Neural cell (in vitro differentiated cells): ENCODE measurements around the gene SYT17. TPM values are rescaled to one million over a fixed set of nuclear protein-coding genes. Genes with fewer than 3 reads are reported as not detected.

Experiments used
- H2AFZ ChIP-seq: fragments of 200-600, 300-800 bp; sonication (generic), shearing (Covaris generic); 2 replicates; pipeline ENCODE4 v1.6.0; 2014; ENCODE audit warnings: low read depth, mild to moderate bottlenecking, antibody characterized with exemption, low read length, moderate library complexity
- H3F3A ChIP-seq: fragments of 200-600 bp; shearing (Covaris generic); 2 replicates; pipeline ENCODE4 v1.6.1; 2016; ENCODE audit warnings: mild to moderate bottlenecking, moderate library complexity, mixed read lengths, antibody characterized with exemption, low read length; ENCODE audit not compliant: insufficient read depth, poor library complexity, severe bottlenecking
- H3K27ac ChIP-seq: fragments of 200-600, 300-800 bp; sonication (generic), shearing (Covaris generic); 2 replicates; pipeline ENCODE4 v1.5.1; 2014; ENCODE audit warnings: mild to moderate bottlenecking, low read length, moderate library complexity
- H3K27me3 ChIP-seq: fragments of 300-800, 200-600 bp; sonication (generic), shearing (Covaris generic); 2 replicates; pipeline ENCODE4 v1.6.0; 2014; ENCODE audit warnings: mild to moderate bottlenecking, low read depth, low read length, moderate library complexity; ENCODE audit not compliant: insufficient read depth
- H3K36me3 ChIP-seq: fragments of 300-800, 200-600 bp; sonication (generic), shearing (Covaris generic); 2 replicates; pipeline ENCODE4 v1.5.1; 2014; ENCODE audit warnings: mild to moderate bottlenecking, antibody characterized with exemption, low read length, moderate library complexity; ENCODE audit not compliant: insufficient read depth
- H3K4me2 ChIP-seq: fragments of 300-800, 200-600 bp; sonication (generic), shearing (Covaris generic); 2 replicates; pipeline ENCODE4 v1.6.0; 2014; ENCODE audit warnings: mild to moderate bottlenecking, low read length
- H3K4me3 ChIP-seq: fragments of 300-800, 200-600 bp; sonication (generic), shearing (Covaris generic); 2 replicates; pipeline ENCODE4 v1.5.1; 2014; ENCODE audit warnings: mild to moderate bottlenecking, low read length, moderate library complexity
- H3K79me2 ChIP-seq: fragments of 200-600 bp; shearing (Covaris generic); replicated peaks from 2 replicates; pipeline ENCODE4 v1.6.0; 2014; ENCODE audit warnings: mild to moderate bottlenecking, low read length, moderate library complexity; ENCODE audit not compliant: insufficient read depth
- H3K9ac ChIP-seq: fragments of 300-800, 200-600 bp; sonication (generic), shearing (Covaris generic); 2 replicates; pipeline ENCODE4 v1.6.1; 2016; ENCODE audit warnings: mild to moderate bottlenecking, low read length, mixed read lengths
- H3K9me2 ChIP-seq: fragments of 200-600 bp; shearing (Covaris generic); 2 replicates; pipeline ENCODE4 v1.6.1; 2016; ENCODE audit warnings: mild to moderate bottlenecking, low read length, mixed read lengths; ENCODE audit not compliant: insufficient read depth
- H3K9me3 ChIP-seq: fragments of 200-600, 300-800 bp; sonication (generic), shearing (Covaris generic); 2 replicates; pipeline ENCODE4 v1.6.1; 2016; ENCODE audit warnings: mild to moderate bottlenecking, mixed run types, low read length, moderate library complexity, mixed read lengths
- H4K20me1 ChIP-seq: fragments of 200-600 bp; shearing (Covaris generic); 2 replicates; pipeline ENCODE4 v1.6.1; 2016; ENCODE audit warnings: mild to moderate bottlenecking, mixed run types; ENCODE audit not compliant: insufficient read depth
- CTCF ChIP-seq: fragments of 450-650 bp; IDR thresholded peaks from 2 replicates; pipeline ENCODE4 v1.5.1; 2014; ENCODE audit warnings: antibody characterized with exemption, mild to moderate bottlenecking, moderate library complexity; ENCODE audit not compliant: poor library complexity, severe bottlenecking
- EP300 ChIP-seq: fragments of 450-650 bp; conservative IDR thresholded peaks from 2 replicates; pipeline ENCODE4 v1.6.1; 2014; ENCODE audit warnings: antibody characterized with exemption, mild to moderate bottlenecking, moderate library complexity; ENCODE audit not compliant: poor library complexity, severe bottlenecking
- REST ChIP-seq: IDR thresholded peaks from 2 replicates; pipeline ENCODE4 v1.6.1; 2012; ENCODE audit warnings: borderline replicate concordance
- SMC3 ChIP-seq: fragments of 450-650 bp; conservative IDR thresholded peaks from 2 replicates; pipeline ENCODE4 v1.6.1; 2014; ENCODE audit warnings: antibody characterized with exemption, mild to moderate bottlenecking, moderate library complexity; ENCODE audit not compliant: poor library complexity
- TAF1 ChIP-seq: IDR thresholded peaks from 2 replicates; pipeline ENCODE4 v1.6.1; 2012; ENCODE audit warnings: low read depth
- polyA plus RNA-seq: library from polyadenylated mRNA; depleted of rRNA; stranded (reverse); fragments of >200 nt; gene quantifications from 2 replicates; pipeline ENCODE4 v1.2.3, GENCODE V29; 2014

The SYT17 gene
- polyA plus RNA-seq, 1 donor from 2014 or later: 3.0 TPM

GRCh38 chr16:19196871-19197270 is 28.8 kb downstream of the SYT17 start:
- no peaks in the 10 kb centered on the region for H3K9me2 ChIP-seq

GRCh38 chr16:19203374-19203966 is 35.4 kb downstream of the SYT17 start:
- no peak overlapping the region for H3K4me2 ChIP-seq
- no peaks in the 10 kb centered on the region for H3K36me3 ChIP-seq
- TF ChIP-seq EP300: no peak
- no peak for TF ChIP-seq REST
- TF ChIP-seq SMC3: no peak
- no peak for TF ChIP-seq CTCF
- no peak for TF ChIP-seq TAF1
- H3F3A ChIP-seq: no peaks in the 10 kb centered on the region
- no peak overlapping the region for H3K27ac ChIP-seq
- peaks cover 4% of the 10 kb centered on the region for H3K9me3 ChIP-seq
- no peaks in the 10 kb centered on the region for H3K79me2 ChIP-seq
- H4K20me1 ChIP-seq: no peaks in the 10 kb centered on the region
- H3K9me2 ChIP-seq: no peaks in the 10 kb centered on the region
- H3K9ac ChIP-seq: no peak overlapping the region
- H2AFZ ChIP-seq: no peak overlapping the region
- H3K27me3 ChIP-seq: no peaks in the 10 kb centered on the region
- H3K4me3 ChIP-seq: no peak overlapping the region

More at GRCh38 chr16:19196871-19197270, 28.8 kb downstream of the SYT17 start:
- no peak for TF ChIP-seq REST
- peaks cover 2% of the 10 kb centered on the region for H3K9me3 ChIP-seq
- H3F3A ChIP-seq: no peaks in the 10 kb centered on the region
- no peak overlapping the region for H3K4me3 ChIP-seq
- H4K20me1 ChIP-seq: no peaks in the 10 kb centered on the region
- H3K27me3 ChIP-seq: no peaks in the 10 kb centered on the region
- H2AFZ ChIP-seq: no peak overlapping the region
- H3K4me2 ChIP-seq: no peak overlapping the region
- H3K9ac ChIP-seq: no peak overlapping the region
- no peaks in the 10 kb centered on the region for H3K79me2 ChIP-seq
- no peaks in the 10 kb centered on the region for H3K36me3 ChIP-seq
- no peak overlapping the region for H3K27ac ChIP-seq
